Neutrophil (primary cell): ENCODE data around the gene ADO.
"Not testable (repeated sequence)": the region's sequence is repeated elsewhere in the genome, so short reads cannot be mapped to it uniquely, and the experiment has no call there.

Source experiments
- H3K27ac ChIP-seq: fragments of 200-600 bp; sonication (generic); 2 replicates; pipeline ENCODE4 v1.5.1; 2016; ENCODE audit warnings: mild to moderate bottlenecking, moderate library complexity
- H3K27me3 ChIP-seq: fragments of 200-600 bp; sonication (generic); 2 replicates; pipeline ENCODE4 v1.6.0; 2016; ENCODE audit warnings: mild to moderate bottlenecking
- H3K36me3 ChIP-seq: fragments of 200-600 bp; sonication (generic); 2 replicates; pipeline ENCODE4 v1.5.1; 2017
- H3K4me1 ChIP-seq, 2 experiments: fragments of 200-600 bp in 1 of 2; sonication (generic) in 1 of 2; 1 replicate in 1 of 2; 2 replicates in 1 of 2; pipeline versions ENCODE4 v1.5.1 to v1.6.1; 2013 to 2016; ENCODE audit warnings: low read depth in 1 of 2, low read length in 1 of 2, mild to moderate bottlenecking in 1 of 2, moderate library complexity in 1 of 2; ENCODE audit not compliant: control insufficient read depth in 1 of 2, insufficient read depth in 1 of 2
- H3K4me3 ChIP-seq, 2 experiments: fragments of 200-600 bp in 1 of 2; sonication (generic) in 1 of 2; 1 replicate in 1 of 2; 2 replicates in 1 of 2; pipeline ENCODE4 v1.5.1; 2013 to 2016; ENCODE audit warnings: low read depth in 1 of 2, low read length in 1 of 2, mild to moderate bottlenecking in 1 of 2, moderate library complexity in 1 of 2
- H3K9me3 ChIP-seq: fragments of 200-600 bp; sonication (generic); 2 replicates; pipeline ENCODE4 v1.5.1; 2016
- CTCF ChIP-seq: fragments of 200-600 bp; sonication (generic); IDR thresholded peaks from 2 replicates; pipeline ENCODE4 v1.5.1; 2016; ENCODE audit warnings: antibody characterized with exemption

ADO gene

GRCh38 chr10:62769574-62770242 is 34.8 kb upstream of the ADO start:
- Histone ChIP-seq H3K4me3 (no peak overlapping the region), H3K4me1 (no peaks in the 10 kb centered on the region), H3K27ac (no peak overlapping the region), H3K9me3 (no peaks in the 10 kb centered on the region), H3K27me3 (peaks cover 31% of the 10 kb centered on the region), H3K36me3 (no peaks in the 10 kb centered on the region)
- no peak for TF ChIP-seq CTCF

- H3K27me3 ChIP-seq, result peaks cover 33% of the 10 kb centered on the region
- no peaks in the 10 kb centered on the region for H3K4me1 ChIP-seq
- no peak for TF ChIP-seq CTCF
- no peaks in the 10 kb centered on the region for H3K9me3 ChIP-seq
- H3K36me3 ChIP-seq, result no peaks in the 10 kb centered on the region
- no peak overlapping the region for H3K4me3 ChIP-seq
- no peak overlapping the region for H3K27ac ChIP-seq
These were observed 32.1 kb upstream of the ADO start for GRCh38 chr10:62772186-62772974.

- Histone ChIP-seq H3K27ac (no peak overlapping the region), H3K27me3 (peaks cover 45% of the 10 kb centered on the region), H3K9me3 (no peaks in the 10 kb centered on the region), H3K4me1 (no peaks in the 10 kb centered on the region), H3K4me3 (no peak overlapping the region), H3K36me3 (no peaks in the 10 kb centered on the region)
- TF ChIP-seq CTCF, result no peak
These were observed 26.4 kb upstream of the ADO start for GRCh38 chr10:62778125-62778524.

- Histone ChIP-seq H3K4me1 (no peaks in the 10 kb centered on the region), H3K27ac (no peak overlapping the region), H3K27me3 (peaks cover 34% of the 10 kb centered on the region), H3K36me3 (no peaks in the 10 kb centered on the region), H3K4me3 (no peak overlapping the region), H3K9me3 (no peaks in the 10 kb centered on the region)
- no peak for TF ChIP-seq CTCF
These were observed 24.9 kb upstream of the ADO start for GRCh38 chr10:62779487-62780248.

- H3K27me3 ChIP-seq, result peaks cover 19% of the 10 kb centered on the region
- not testable (repeated sequence) for H3K4me3 ChIP-seq, H3K36me3 ChIP-seq, H3K27ac ChIP-seq, H3K9me3 ChIP-seq, H3K4me1 ChIP-seq
These were observed 20.0 kb upstream of the ADO start for GRCh38 chr10:62784537-62784936.

GRCh38 chr10:62788285-62788684 is 16.2 kb upstream of the ADO start:
- not testable (repeated sequence) for H3K36me3 ChIP-seq, H3K4me3 ChIP-seq, H3K4me1 ChIP-seq, H3K27ac ChIP-seq, H3K9me3 ChIP-seq
- H3K27me3 ChIP-seq, result peaks cover 21% of the 10 kb centered on the region
